ENCODE measurements around the gene GUCY1A2. TPM values are rescaled to one million over a fixed set of nuclear protein-coding genes. Genes with fewer than 3 reads are reported as not detected.

The GUCY1A2 gene
- total and polyA plus RNA-seq, 2 experiments from 2014 or later, result 0.15 to 0.54 TPM

DNA sequence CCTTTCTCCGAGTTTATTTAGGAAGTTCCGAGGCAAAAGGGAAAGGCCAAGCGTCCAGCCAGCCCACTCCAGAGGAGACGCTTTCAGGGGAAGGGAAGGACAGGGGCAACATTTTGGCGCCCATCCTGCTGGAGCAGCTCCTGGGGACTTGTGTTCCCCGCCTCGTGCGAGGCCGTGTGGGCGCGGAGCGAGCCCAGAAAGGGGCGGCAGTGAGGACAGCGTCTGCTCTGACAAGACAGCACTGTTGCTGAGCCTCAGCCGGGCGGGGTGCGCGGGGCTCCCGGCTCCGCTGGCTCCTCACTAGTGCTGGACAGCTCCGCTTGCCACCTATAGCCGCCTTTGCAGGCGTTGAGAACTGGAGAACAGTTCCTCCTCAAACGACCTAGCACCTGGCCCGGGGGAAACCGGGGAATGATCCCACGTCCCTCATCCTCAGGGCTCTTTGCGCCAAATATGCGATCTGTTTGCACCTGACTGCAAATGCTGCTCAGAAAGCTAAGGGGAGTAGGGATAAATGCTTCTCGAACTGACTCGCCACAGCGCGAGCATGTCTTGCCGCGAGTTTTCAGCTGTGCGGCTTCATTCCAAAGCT, 722 bp upstream of the GUCY1A2 start:
- H3K9ac ChIP-seq, result no peak overlapping the region
- H3K9me3 ChIP-seq (ENCODE audit: low read depth), result no peaks in the 10 kb centered on the region
- no peak for TF ChIP-seq EZH2phosphoT487 (IDR thresholded peaks at IDR 0.05; ENCODE audit: insufficient read depth, low read depth)
- TF ChIP-seq EZH2 (IDR thresholded peaks at IDR 0.05; ENCODE audit: insufficient read depth, poor library complexity, severe bottlenecking), result peak; percentile 5
- no peaks in the 10 kb centered on the region for H3K36me3 ChIP-seq (ENCODE audit: low read depth)
- H3K79me2 ChIP-seq (ENCODE audit: insufficient read depth), result no peaks in the 10 kb centered on the region
- no peaks in the 10 kb centered on the region for H3F3A ChIP-seq (ENCODE audit: insufficient read depth)
- peaks cover 57% of the 10 kb centered on the region for H3K27me3 ChIP-seq (replicated peaks; ENCODE audit: insufficient read depth)
- in situ Hi-C loops (cut with MboI), result loop anchor here (10.0 to 25.0 kb wide), 2 partner anchors 294 to 857 kb away; no protein-coding TSS in a partner anchor
- WGBS, 2 experiments (ENCODE audit: low coverage in 1 of 2, low lambda C conversion rate in 2 of 2, missing lambda C conversion rate in 2 of 2), result 1 to 3% methylated on average over 34 to 36 of the region's 36 CpGs
- no peaks in the 10 kb centered on the region for H3K9me2 ChIP-seq (ENCODE audit: insufficient read depth)
- no peak overlapping the region for H3K27ac ChIP-seq
- peak overlapping the region; percentile 63 for H3K4me3 ChIP-seq
- H2AFZ ChIP-seq, result peak overlapping the region; percentile 46; the same call in 1 of the 2 replicates
- H4K20me1 ChIP-seq (ENCODE audit: insufficient read depth), result no peaks in the 10 kb centered on the region
- H3K4me2 ChIP-seq (ENCODE audit: unreplicated experiment), result peak overlapping the region; percentile 78
- no peaks in the 10 kb centered on the region for H3K4me1 ChIP-seq (ENCODE audit: insufficient read depth)
- DNase-seq, result peak; percentile 89

GRCh38 chr11:107017433-107018218, 650 bp downstream of the GUCY1A2 start:
- in situ Hi-C loops (cut with MboI), result loop anchor here (10.0 to 25.0 kb wide), 2 partner anchors 293 to 855 kb away; no protein-coding TSS in a partner anchor
- H3F3A ChIP-seq (ENCODE audit: insufficient read depth), result no peaks in the 10 kb centered on the region

DNA sequence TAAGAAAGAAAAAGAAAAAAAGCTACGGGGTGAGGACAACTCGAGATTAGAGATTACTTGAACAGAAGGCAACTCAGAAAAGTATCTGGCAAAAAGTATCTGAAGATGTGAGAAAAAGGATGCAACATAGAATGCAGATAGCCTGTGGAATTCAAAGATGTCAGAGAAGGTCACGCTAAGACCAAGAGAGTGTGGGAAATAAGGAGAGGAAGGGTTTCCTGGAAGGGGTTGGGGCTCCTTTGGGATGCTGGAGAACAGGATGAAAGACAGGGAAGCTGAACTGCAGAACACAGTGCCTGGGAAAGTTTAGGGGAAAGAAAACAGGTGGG, 1.2 kb downstream of the GUCY1A2 start:
- peak overlapping the region; percentile 81 for H3K4me2 ChIP-seq (ENCODE audit: unreplicated experiment)
- 73 to 79% methylated on average over 3 of the region's 3 CpGs for WGBS, 2 experiments (ENCODE audit: low coverage in 1 of 2, low lambda C conversion rate in 2 of 2, missing lambda C conversion rate in 2 of 2)
- in situ Hi-C loops (cut with MboI), result loop anchor here (10.0 to 25.0 kb wide), 2 partner anchors 292 to 855 kb away; no protein-coding TSS in a partner anchor

More at GRCh38 chr11:107017433-107018218, 650 bp downstream of the GUCY1A2 start:
- Histone ChIP-seq H3K27me3 (replicated peaks; ENCODE audit: insufficient read depth) (peaks cover 44% of the 10 kb centered on the region), H3K9me3 (ENCODE audit: low read depth) (no peaks in the 10 kb centered on the region), H4K20me1 (ENCODE audit: insufficient read depth) (no peaks in the 10 kb centered on the region), H3K79me2 (ENCODE audit: insufficient read depth) (no peaks in the 10 kb centered on the region), H3K4me3 (peak overlapping the region; percentile 77), H2AFZ (peak overlapping the region; percentile 69), H3K4me2 (ENCODE audit: unreplicated experiment) (peak overlapping the region; percentile 81), H3K4me1 (ENCODE audit: insufficient read depth) (no peaks in the 10 kb centered on the region), H3K36me3 (ENCODE audit: low read depth) (no peaks in the 10 kb centered on the region), H3K9me2 (ENCODE audit: insufficient read depth) (no peaks in the 10 kb centered on the region), H3K27ac (no peak overlapping the region), H3K9ac (peak overlapping the region; percentile 27; the same call in 1 of the 2 replicates)
- WGBS, 2 experiments (ENCODE audit: low coverage in 1 of 2, low lambda C conversion rate in 2 of 2, missing lambda C conversion rate in 2 of 2), result 1 to 2% methylated on average over 19 to 77 of the region's 85 CpGs
- TF ChIP-seq EZH2 (IDR thresholded peaks at IDR 0.05; ENCODE audit: insufficient read depth, poor library complexity, severe bottlenecking), result no peak
- TF ChIP-seq EZH2phosphoT487 (IDR thresholded peaks at IDR 0.05; ENCODE audit: insufficient read depth, low read depth), result no peak
- peak; percentile 66 for DNase-seq

GRCh38 chr11:107014871-107015270, 3.4 kb downstream of the GUCY1A2 start:
- in situ Hi-C loops (cut with MboI), result loop anchor here (10.0 to 25.0 kb wide), 2 partner anchors 290 to 853 kb away; no protein-coding TSS in a partner anchor
- DNase-seq, result peak; percentile 37
- Histone ChIP-seq H3K27ac (no peak overlapping the region), H4K20me1 (ENCODE audit: insufficient read depth) (no peaks in the 10 kb centered on the region), H2AFZ (no peak overlapping the region), H3K4me2 (ENCODE audit: unreplicated experiment) (no peak overlapping the region), H3F3A (ENCODE audit: insufficient read depth) (no peaks in the 10 kb centered on the region), H3K9me2 (ENCODE audit: insufficient read depth) (no peaks in the 10 kb centered on the region), H3K9ac (no peak overlapping the region), H3K4me1 (ENCODE audit: insufficient read depth) (peaks cover 8% of the 10 kb centered on the region; the same call in 1 of the 2 replicates), H3K9me3 (ENCODE audit: low read depth) (no peaks in the 10 kb centered on the region), H3K27me3 (replicated peaks; ENCODE audit: insufficient read depth) (peaks cover 19% of the 10 kb centered on the region), H3K36me3 (ENCODE audit: low read depth) (no peaks in the 10 kb centered on the region), H3K79me2 (ENCODE audit: insufficient read depth) (no peaks in the 10 kb centered on the region), H3K4me3 (no peak overlapping the region)
- WGBS, 2 experiments (ENCODE audit: low coverage in 1 of 2, low lambda C conversion rate in 2 of 2, missing lambda C conversion rate in 2 of 2), result 88 to 91% methylated on average over 1 of the region's 1 CpG
- TF ChIP-seq EZH2phosphoT487 (IDR thresholded peaks at IDR 0.05; ENCODE audit: insufficient read depth, low read depth), result no peak
- TF ChIP-seq EZH2 (IDR thresholded peaks at IDR 0.05; ENCODE audit: insufficient read depth, poor library complexity, severe bottlenecking), result no peak

More for the DNA sequence above, 1.2 kb downstream of the GUCY1A2 start:
- DNase-seq, result no peak
- Histone ChIP-seq H3K4me1 (ENCODE audit: insufficient read depth) (peaks cover 3% of the 10 kb centered on the region; the same call in 1 of the 2 replicates), H3K27ac (no peak overlapping the region), H3K27me3 (replicated peaks; ENCODE audit: insufficient read depth) (peaks cover 40% of the 10 kb centered on the region), H3K9me3 (ENCODE audit: low read depth) (no peaks in the 10 kb centered on the region), H3K36me3 (ENCODE audit: low read depth) (no peaks in the 10 kb centered on the region), H3K79me2 (ENCODE audit: insufficient read depth) (no peaks in the 10 kb centered on the region), H3F3A (ENCODE audit: insufficient read depth) (no peaks in the 10 kb centered on the region), H3K9ac (no peak overlapping the region), H4K20me1 (ENCODE audit: insufficient read depth) (no peaks in the 10 kb centered on the region), H3K4me3 (peak overlapping the region; percentile 77; the same call in 1 of the 2 replicates), H3K9me2 (ENCODE audit: insufficient read depth) (no peaks in the 10 kb centered on the region), H2AFZ (peak overlapping the region; percentile 69)
- TF ChIP-seq EZH2 (IDR thresholded peaks at IDR 0.05; ENCODE audit: insufficient read depth, poor library complexity, severe bottlenecking) (no peak), EZH2phosphoT487 (IDR thresholded peaks at IDR 0.05; ENCODE audit: insufficient read depth, low read depth) (no peak)

Data from GM23248 (cell line).